GM18519 (cell line): ENCODE measurements around the gene SMOC1.

ENCODE experiments used
- ATAC-seq: cut with Tn5 transposase; IDR thresholded peaks from one replicate; pipeline ENCODE4 v1.9.1; 2021; ENCODE audit warnings: mild to moderate bottlenecking, moderate library complexity; ENCODE audit not compliant: unreplicated experiment, low FRiP score

Gene SMOC1

GRCh38 chr14:70032016-70032415, 152.8 kb downstream of the SMOC1 start:
- ATAC-seq = no peak

DNA sequence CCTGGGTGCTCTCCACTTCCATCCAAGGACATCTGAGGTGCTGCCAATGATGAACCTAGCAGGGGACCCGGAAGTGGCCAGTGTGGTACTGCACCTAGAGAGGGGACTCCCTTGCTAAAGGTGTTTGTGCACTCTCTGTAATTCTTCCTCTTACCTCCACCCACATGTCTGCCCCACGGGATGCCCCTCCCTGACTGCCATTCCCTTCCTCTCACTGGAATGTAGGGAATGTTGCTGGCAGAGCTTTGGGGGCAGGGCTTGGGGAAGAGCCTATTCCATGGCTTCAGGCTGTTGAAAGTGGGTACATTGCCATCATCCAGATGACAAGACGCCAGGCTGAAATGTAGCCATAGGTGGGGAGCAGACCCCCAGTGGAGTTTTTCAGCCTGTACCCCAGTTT, 153.2 kb downstream of the SMOC1 start:
- ATAC-seq = no peak

- no peak for ATAC-seq
Measured at GRCh38 chr14:70033116-70033515, 153.9 kb downstream of the SMOC1 start.

GRCh38 chr14:70033561-70033960, 154.3 kb downstream of the SMOC1 start:
- no peak for ATAC-seq

DNA sequence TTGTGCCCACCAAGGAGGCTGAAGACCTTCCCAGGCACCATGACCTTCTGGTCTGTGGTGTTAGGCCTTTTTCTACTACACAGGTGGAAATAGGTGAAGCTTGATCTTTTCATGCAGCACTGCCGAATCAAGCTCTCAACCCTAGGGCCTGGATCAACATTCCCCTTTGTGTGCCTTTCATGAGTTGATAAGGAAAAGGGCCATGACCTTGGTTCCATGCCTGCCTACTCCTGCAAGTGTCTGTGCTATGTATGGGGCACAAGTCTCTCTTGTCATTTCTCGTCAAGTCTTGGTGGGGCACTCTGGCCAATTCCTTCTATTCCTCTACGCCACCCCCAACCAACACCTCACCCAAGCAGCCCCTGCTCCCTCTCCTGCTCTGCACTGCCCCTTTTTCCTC, 155.0 kb downstream of the SMOC1 start:
- ATAC-seq = no peak

DNA sequence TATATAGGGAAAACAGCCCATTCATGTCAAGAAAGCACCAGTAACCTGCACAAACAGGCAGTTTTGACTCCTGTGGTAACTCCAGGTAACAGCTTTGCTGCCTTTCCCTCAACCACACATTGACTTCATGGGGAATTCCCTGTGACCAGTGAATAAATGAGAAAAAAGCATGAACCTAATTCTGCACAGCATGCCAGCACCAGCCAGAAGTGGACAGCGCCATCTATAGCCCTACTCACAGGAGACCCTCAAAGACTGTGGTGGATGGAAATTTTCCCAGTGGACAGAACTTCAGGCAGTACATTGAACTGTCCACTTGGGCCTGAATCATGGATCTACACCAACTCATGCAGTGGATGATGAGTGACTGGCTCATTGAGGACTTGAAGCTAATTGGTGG, 157.4 kb downstream of the SMOC1 start:
- ATAC-seq = no peak

DNA sequence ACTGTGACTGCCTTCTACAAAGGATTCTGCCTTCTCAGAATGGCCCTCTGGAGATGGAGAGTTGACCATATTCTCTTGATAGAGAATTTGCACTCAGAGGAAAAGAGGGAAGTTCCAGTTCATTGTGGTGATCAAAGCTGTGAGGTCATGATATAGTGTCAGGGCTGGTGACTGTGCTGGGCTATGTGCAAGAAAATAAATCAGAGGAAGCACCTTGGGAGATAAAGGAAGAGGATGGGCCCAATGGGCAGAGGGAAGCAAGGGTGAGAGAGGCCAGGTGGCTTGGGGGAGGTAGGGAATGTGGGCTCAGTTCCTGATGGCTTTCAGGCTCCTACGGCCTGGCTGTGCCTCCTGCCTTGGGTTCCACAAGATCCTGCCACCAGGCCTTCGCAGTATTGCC, 163.8 kb downstream of the SMOC1 start:
- ATAC-seq = no peak

- ATAC-seq = no peak
Measured at GRCh38 chr14:70045310-70045709, 166.1 kb downstream of the SMOC1 start.

DNA sequence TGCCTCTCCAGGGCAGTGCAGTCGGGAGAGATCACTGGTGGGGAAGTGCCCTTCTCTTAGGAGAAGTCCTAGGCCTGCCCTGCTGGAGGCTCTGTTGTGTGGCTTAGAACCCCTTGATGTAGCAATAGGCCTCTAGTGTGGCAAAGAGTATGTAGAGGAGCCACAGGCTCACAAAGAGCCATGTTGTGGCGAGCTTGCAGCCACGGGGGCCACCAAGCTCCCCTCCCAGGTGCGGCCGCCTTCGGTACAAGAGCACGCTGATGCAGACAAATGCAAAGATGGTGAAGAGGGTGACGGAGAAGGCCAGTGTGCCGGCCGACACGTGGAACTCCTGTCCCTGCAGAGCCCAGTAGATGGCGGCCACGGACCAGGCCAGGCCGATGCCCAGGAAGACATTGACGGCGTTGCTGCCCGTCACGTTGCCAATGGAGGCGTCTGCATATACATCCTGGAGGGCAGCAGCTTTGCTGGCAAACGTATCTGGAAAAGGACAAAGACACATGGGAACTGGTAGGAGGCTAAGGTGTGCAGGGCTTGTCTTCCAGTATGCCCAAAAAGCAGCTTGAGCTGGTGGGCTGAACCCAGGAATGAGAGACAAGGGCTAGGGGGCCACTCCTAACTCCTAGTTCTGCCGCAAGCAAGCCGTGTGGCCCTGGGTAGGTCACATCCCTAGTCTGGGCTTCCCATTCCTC, 166.8 kb downstream of the SMOC1 start:
- no peak for ATAC-seq

- ATAC-seq = no peak
Measured at GRCh38 chr14:70047598-70048312, 168.5 kb downstream of the SMOC1 start.

GRCh38 chr14:70048313-70048654, 169.1 kb downstream of the SMOC1 start:
- ATAC-seq = no peak

GRCh38 chr14:70049605-70050004, 170.4 kb downstream of the SMOC1 start:
- ATAC-seq = no peak

GRCh38 chr14:70050136-70050535, 170.9 kb downstream of the SMOC1 start:
- ATAC-seq = no peak

DNA sequence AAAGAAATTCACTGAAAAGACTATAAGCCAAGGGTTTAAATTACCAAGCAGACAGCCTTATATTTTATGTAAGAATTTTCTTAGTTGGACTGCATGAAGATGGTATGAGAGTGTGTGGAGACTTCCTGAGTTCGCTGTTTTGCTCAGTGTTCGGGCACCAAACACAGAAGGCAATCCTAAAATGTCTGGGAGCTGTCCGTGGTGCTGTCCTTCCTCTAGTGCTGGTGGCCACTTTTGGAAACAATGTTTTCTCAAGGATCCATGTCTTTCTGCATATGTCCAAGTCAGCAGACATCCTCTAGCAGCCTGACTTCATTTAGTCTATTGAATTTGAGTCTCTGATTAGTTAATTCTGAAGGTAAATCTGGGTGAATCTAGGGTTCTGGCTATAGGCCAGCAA, 173.8 kb downstream of the SMOC1 start:
- ATAC-seq = no peak

DNA sequence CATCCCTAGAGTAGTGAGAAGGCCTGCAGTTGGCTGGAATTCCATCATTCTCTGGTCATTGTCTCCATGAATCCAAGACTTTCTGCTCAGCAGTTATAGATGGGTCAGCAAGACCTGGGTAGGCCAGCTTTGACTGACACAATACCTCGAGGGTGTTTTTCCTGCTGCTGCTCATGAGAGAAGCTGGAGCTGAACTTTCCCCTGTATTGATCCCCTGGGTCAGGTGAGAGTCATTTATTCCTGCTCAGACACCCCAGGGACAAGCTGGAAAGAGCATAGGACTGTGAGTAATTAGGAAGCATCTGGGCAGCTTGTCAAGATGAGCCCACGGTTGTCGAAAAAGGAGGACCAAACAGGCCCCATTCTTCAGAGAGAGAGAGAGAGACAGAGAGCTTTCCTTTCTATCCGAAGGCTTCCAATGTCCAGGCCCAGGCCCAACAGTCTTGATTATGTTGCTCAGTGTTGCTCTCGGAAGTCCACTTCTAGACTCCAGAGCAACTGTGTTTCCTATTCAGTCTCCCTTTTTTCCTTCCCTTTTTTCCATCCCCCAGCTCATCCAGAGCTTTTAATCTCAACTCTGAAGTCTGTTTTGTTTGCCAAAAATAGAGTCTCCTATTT, 178.4 kb downstream of the SMOC1 start:
- no peak for ATAC-seq

- ATAC-seq = no peak
Measured at GRCh38 chr14:70059545-70059944, 180.3 kb downstream of the SMOC1 start.

- no peak for ATAC-seq
Measured at GRCh38 chr14:70061108-70061507, 181.9 kb downstream of the SMOC1 start.

- ATAC-seq = no peak
Measured at GRCh38 chr14:70064136-70064865, 185.1 kb downstream of the SMOC1 start.

GRCh38 chr14:70067810-70068209, 188.6 kb downstream of the SMOC1 start:
- ATAC-seq = no peak

- ATAC-seq = no peak
Measured at GRCh38 chr14:70069186-70069585, 190.0 kb downstream of the SMOC1 start.

DNA sequence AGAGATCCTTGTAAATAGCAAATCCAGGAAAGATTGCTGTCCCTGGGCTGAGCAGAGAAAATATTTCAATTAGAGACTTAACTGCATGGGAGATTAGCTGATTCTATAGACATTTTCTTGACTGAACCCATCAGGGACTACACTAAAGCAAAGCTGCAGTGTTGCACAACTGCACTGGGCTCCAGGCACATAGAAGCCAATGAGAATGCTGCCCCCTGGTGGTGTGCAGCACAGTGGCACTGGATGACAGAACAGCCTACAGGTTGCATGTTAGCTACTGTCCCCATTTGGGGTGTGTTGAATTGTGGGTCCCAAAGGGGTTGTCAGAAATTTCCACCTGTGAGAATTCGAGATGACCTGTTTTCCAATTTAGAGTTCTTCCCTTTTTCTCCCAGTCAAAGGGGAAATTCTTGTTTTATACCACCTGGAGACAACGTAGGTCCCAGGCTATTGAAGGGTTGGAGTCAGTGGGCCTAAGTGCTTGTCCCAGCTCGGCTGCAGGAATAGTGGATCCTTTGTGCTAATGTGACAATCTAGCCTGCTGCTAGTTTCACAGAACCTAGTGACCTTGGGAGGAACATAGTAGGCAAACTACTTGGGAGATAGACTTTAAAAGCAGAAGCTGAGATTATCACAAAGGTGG, 194.8 kb downstream of the SMOC1 start:
- ATAC-seq = no peak
